BE2C (cell line): Measurements from ENCODE around the gene SLC24A3.

Source experiments
- DNase-seq: peaks from one replicate; pipeline ENCODE4 v3.0.0-alpha.2; 2020
- H3K27me3 ChIP-seq: fragments of 250-450 bp; sonication (Bioruptor Pico); 2 replicates; pipeline ENCODE4 v1.5.1; 2020; ENCODE audit warnings: mild to moderate bottlenecking
- H3K36me3 ChIP-seq: fragments of 250-450 bp; sonication (Bioruptor Pico); 2 replicates; pipeline ENCODE4 v1.5.1; 2020; ENCODE audit warnings: mild to moderate bottlenecking
- H3K4me1 ChIP-seq: fragments of 250-450 bp; sonication (Bioruptor Pico); 2 replicates; pipeline ENCODE4 v1.5.1; 2020
- H3K4me3 ChIP-seq: 2 replicates; pipeline ENCODE4 v1.5.1; 2011; ENCODE audit warnings: low read depth, low read length
- H3K9me3 ChIP-seq: fragments of 250-450 bp; sonication (Bioruptor Pico); 2 replicates; pipeline ENCODE4 v1.5.1; 2020
- TF ChIP-seq, protein P1 (sequence below): IDR thresholded peaks from 2 replicates; pipeline ENCODE4 v1.5.1; 2012; ENCODE audit warnings: mild to moderate bottlenecking, low read depth, low read length

The SLC24A3 gene

DNA sequence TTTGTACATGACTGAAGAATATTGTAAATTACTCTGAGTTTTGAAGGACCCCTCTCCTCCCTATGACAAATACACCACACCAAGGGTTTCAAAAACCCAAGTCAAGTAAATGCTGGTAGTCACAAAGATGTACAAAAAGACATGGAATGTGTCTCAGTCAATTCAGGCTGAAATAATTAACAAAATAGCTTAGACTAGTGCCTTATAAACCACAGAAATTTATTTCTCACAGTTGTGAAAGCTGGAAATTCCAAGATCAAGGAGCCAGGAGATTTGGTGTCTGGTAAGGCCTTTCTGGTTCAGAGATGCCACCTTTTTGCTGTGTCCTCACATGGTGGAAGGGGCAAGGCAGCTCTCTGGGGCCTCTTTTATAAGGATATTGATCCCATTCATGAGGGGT lies 343.3 kb downstream of the SLC24A3 start:
- no peak for DNase-seq
- Histone ChIP-seq H3K4me3 (no peak overlapping the region), H3K4me1 (no peaks in the 10 kb centered on the region), H3K9me3 (no peaks in the 10 kb centered on the region), H3K27me3 (no peaks in the 10 kb centered on the region), H3K36me3 (no peaks in the 10 kb centered on the region)
- TF ChIP-seq, protein P1, sequence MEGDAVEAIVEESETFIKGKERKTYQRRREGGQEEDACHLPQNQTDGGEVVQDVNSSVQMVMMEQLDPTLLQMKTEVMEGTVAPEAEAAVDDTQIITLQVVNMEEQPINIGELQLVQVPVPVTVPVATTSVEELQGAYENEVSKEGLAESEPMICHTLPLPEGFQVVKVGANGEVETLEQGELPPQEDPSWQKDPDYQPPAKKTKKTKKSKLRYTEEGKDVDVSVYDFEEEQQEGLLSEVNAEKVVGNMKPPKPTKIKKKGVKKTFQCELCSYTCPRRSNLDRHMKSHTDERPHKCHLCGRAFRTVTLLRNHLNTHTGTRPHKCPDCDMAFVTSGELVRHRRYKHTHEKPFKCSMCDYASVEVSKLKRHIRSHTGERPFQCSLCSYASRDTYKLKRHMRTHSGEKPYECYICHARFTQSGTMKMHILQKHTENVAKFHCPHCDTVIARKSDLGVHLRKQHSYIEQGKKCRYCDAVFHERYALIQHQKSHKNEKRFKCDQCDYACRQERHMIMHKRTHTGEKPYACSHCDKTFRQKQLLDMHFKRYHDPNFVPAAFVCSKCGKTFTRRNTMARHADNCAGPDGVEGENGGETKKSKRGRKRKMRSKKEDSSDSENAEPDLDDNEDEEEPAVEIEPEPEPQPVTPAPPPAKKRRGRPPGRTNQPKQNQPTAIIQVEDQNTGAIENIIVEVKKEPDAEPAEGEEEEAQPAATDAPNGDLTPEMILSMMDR, result no peak

DNA sequence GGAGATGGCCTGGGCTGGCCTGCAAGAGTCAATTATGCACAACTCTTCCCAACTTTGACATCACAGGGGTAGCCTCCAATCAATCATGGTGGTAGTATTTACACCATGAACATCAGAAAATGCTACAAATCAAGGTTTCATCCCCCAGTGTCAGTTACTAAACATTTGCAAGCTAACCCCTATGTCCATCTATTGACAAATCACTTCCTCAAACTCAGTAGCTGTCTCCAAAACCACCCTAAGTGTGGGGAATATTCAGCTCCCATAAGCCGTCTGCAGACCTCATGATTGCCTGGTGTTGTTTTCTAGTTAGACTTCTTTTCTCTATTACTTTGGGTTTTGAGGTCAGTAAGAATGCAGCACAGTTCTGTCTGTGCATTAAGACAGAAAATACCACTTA lies 344.8 kb downstream of the SLC24A3 start:
- H3K36me3 ChIP-seq, result no peaks in the 10 kb centered on the region
- DNase-seq, result no peak
- H3K4me1 ChIP-seq, result no peaks in the 10 kb centered on the region
- TF ChIP-seq, protein P1, result no peak
- no peaks in the 10 kb centered on the region for H3K9me3 ChIP-seq
- H3K27me3 ChIP-seq, result no peaks in the 10 kb centered on the region
- no peak overlapping the region for H3K4me3 ChIP-seq

DNA sequence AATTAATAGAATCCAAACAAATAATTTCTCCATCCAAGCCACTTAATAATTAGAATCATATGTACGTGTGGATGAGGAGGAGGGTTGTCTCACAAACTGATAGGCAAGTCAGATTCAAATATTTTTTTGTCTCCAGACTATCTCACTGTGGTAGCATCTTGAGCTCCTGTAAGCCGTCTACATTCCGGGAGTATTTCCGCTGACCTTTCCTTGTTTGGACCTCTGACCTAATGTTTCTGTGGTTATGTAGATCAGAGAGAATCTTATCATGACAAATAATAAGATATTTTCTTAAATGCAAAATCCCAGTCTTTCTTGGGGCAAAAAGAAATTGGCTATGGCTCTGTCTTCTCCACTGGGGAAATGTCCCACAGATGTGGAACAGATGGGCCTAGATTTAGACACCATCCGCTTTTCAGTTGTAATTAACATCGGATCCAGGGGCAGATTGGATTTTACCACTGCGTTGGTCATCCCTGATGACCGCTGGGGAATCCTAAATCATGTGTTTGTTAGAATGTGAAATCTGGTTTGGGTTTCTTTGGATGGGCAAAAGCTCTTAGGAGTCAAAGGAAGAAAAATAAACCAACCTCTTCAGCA lies 348.5 kb downstream of the SLC24A3 start:
- Histone ChIP-seq H3K4me3 (no peak overlapping the region), H3K36me3 (no peaks in the 10 kb centered on the region), H3K9me3 (no peaks in the 10 kb centered on the region), H3K27me3 (no peaks in the 10 kb centered on the region), H3K4me1 (no peaks in the 10 kb centered on the region)
- TF ChIP-seq, protein P1, result no peak
- no peak for DNase-seq

DNA sequence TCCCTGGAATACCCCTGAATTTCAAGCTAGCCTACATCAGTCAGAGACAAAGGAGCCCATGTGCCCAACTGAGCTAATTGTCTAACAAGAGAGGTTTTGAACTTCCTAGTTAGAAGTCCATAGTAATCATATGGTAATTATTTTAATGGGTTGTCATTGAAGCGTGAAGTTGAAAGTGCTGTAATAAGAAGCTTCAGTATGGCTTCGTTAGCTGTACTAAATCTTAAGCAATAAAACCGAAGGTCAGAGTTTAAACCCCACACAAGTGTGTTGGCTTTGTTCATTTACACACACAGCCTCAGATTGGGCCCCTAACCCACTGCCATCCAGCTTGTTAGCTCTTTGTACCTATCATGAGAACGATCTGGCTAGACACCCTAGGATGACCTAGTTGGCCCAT lies 350.0 kb downstream of the SLC24A3 start:
- TF ChIP-seq, protein P1, result no peak
- Histone ChIP-seq H3K4me3 (no peak overlapping the region), H3K27me3 (no peaks in the 10 kb centered on the region), H3K9me3 (no peaks in the 10 kb centered on the region), H3K36me3 (no peaks in the 10 kb centered on the region), H3K4me1 (no peaks in the 10 kb centered on the region)
- no peak for DNase-seq

DNA sequence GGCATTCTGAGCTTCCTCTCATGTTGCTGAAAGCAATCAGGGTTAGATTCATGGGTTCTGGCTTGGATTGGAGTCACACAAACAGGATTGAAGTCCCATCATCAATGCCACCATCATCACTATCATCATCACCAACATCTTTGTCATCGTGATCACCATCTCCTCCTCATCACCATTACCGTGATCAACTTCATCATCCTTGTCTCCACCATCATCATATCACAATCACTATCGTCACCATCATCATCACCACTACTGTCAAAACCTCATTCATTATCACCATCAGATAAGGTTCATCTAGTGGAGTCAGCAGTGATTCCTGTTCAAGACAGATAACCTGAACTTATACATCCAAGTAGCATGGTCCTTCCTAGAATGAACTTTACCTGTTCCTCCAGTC lies 351.8 kb downstream of the SLC24A3 start:
- no peak for DNase-seq
- no peaks in the 10 kb centered on the region for H3K9me3 ChIP-seq
- H3K36me3 ChIP-seq, result no peaks in the 10 kb centered on the region
- no peak overlapping the region for H3K4me3 ChIP-seq
- TF ChIP-seq, protein P1, result no peak
- no peaks in the 10 kb centered on the region for H3K4me1 ChIP-seq
- H3K27me3 ChIP-seq, result no peaks in the 10 kb centered on the region

DNA sequence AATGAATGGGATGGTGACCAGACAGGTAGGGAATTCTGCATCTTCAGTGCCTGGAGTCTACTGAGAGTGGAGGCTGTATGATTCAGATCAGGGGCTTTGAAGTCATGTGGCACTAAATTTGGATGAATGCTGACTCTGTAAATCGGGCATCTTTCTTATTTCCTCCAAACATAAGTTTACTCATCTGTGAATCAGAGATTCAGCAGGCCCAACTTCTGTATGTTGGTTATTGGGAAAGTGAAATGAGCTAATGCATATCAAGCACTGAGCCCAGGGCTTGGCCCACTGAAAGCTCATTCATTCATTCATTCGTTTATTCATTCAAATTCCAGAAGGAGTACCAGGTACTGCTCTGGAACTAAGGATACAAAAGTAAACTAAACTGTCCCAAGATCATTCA lies 353.3 kb downstream of the SLC24A3 start:
- Histone ChIP-seq H3K9me3 (no peaks in the 10 kb centered on the region), H3K27me3 (no peaks in the 10 kb centered on the region), H3K4me3 (no peak overlapping the region), H3K4me1 (no peaks in the 10 kb centered on the region), H3K36me3 (no peaks in the 10 kb centered on the region)
- no peak for DNase-seq
- TF ChIP-seq, protein P1, result no peak
